Right lobe of liver (tissue), 4 donors: Measurements from ENCODE around the gene MS4A5.

Experiments
- CTCF ChIP-seq, 4 donors: fragments of 200-600 bp in 3 of 4; fragments of 450-650 bp in 1 of 4; IDR thresholded peaks; one replicate each; pipeline versions ENCODE4 v1.5.1 to v1.8.0; 2016 to 2022; ENCODE audit warnings: antibody characterized with exemption in 4 of 4, mild to moderate bottlenecking in 2 of 4
- POLR2A ChIP-seq: fragments of 450-650 bp; IDR thresholded peaks from one replicate; pipeline ENCODE4 v1.6.1; 2017; ENCODE audit warnings: antibody characterized with exemption, mild to moderate bottlenecking
- donor health status: DM: no; HTN: no; CAD: no.
- donor health status: DM: no; HTN: no; CAD: no.
- donor health status: DM: no; HTN: yes; CAD: no.

- TF ChIP-seq CTCF (IDR thresholded peaks at IDR 0.05) (no peak), POLR2A (no peak)
Measured at GRCh38 chr11:60390419-60390818, 39.0 kb upstream of the MS4A5 start.
